HEK293 (cell line): Measurements from ENCODE around the gene SULT2A1.
A peak's percentile ranks its signal among the peaks of the same experiment; 100 is the strongest.
"Not testable (repeated sequence)": the region's sequence is repeated elsewhere in the genome, so short reads cannot be mapped to it uniquely, and the experiment has no call there.

ENCODE experiments used
- CTCF ChIA-PET: fragments of 350-600 bp; formaldehyde crosslinking; extraction: SDS; loops from one replicate; lab custom pipeline; 2021; ENCODE audit warnings: antibody characterized with exemption; lab: Yijun Ruan, JAX
- POLR2A ChIA-PET: fragments of 300-600 bp; formaldehyde crosslinking; extraction: SDS; loops from one replicate; lab custom pipeline; 2020; ENCODE audit warnings: antibody characterized with exemption, inconsistent platforms; lab: Yijun Ruan, JAX
- H3K27ac ChIP-seq: fragments of 200-500 bp; sonication (Bioruptor generic); 2 replicates; pipeline ENCODE4 v1.5.1; 2014; ENCODE audit warnings: low read depth, low read length, control low read depth, inconsistent platforms; ENCODE audit errors: extremely low read depth
- H3K36me3 ChIP-seq, 2 experiments: fragments of 200-500 bp in 1 of 2; sonication (Bioruptor generic) in 1 of 2; 1 replicate in 1 of 2; 2 replicates in 1 of 2; pipeline ENCODE4 v1.5.1; 2014 to 2017; ENCODE audit warnings: inconsistent platforms in 2 of 2, low read length in 2 of 2; ENCODE audit not compliant: control insufficient read depth in 2 of 2, insufficient read depth in 1 of 2
- H3K4me1 ChIP-seq: fragments of 200-500 bp; sonication (Bioruptor generic); 2 replicates; pipeline ENCODE4 v1.5.1; 2014; ENCODE audit warnings: mild to moderate bottlenecking, low read length, inconsistent platforms; ENCODE audit not compliant: control insufficient read depth, insufficient read depth
- H3K4me3 ChIP-seq: 2 replicates; pipeline ENCODE4 v1.5.1; 2011; ENCODE audit warnings: low read depth, mild to moderate bottlenecking, control low read depth, low read length, moderate library complexity
- H3K9me3 ChIP-seq: fragments of 200-500 bp; sonication (Bioruptor generic); 2 replicates; pipeline ENCODE4 v1.5.1; 2014; ENCODE audit warnings: low read depth, low read length, inconsistent platforms; ENCODE audit not compliant: control insufficient read depth, insufficient read depth
- BCL11A ChIP-seq: fragments of 450-650 bp; formaldehyde crosslinking; IDR thresholded peaks from 2 replicates; pipeline ENCODE4 v1.5.1; 2016; ENCODE audit warnings: low read depth, missing biosample characterization, missing genetic modification characterization
- FEZF1 ChIP-seq: fragments of 450-650 bp; formaldehyde crosslinking; IDR thresholded peaks from 2 replicates; pipeline ENCODE4 v1.5.1; 2016; ENCODE audit warnings: missing biosample characterization, missing genetic modification characterization
- GLIS1 ChIP-seq: fragments of 450-650 bp; formaldehyde crosslinking; IDR thresholded peaks from 2 replicates; pipeline ENCODE4 v1.5.1; 2016; ENCODE audit warnings: missing biosample characterization, missing genetic modification characterization
- GLIS2 ChIP-seq: fragments of 450-650 bp; formaldehyde crosslinking; IDR thresholded peaks from 2 replicates; pipeline ENCODE4 v1.5.1; 2016; ENCODE audit warnings: missing biosample characterization, missing genetic modification characterization
- SALL2 ChIP-seq: fragments of 450-650 bp; formaldehyde crosslinking; IDR thresholded peaks from 2 replicates; pipeline ENCODE4 v1.5.0; 2017; ENCODE audit warnings: missing biosample characterization, mild to moderate bottlenecking, missing genetic modification characterization, borderline replicate concordance
- SCRT2 ChIP-seq: fragments of 450-650 bp; formaldehyde crosslinking; IDR thresholded peaks from 2 replicates; pipeline ENCODE4 v1.5.1; 2016; ENCODE audit warnings: missing biosample characterization, missing genetic modification characterization
- TRIM28 ChIP-seq: IDR thresholded peaks from 2 replicates; pipeline ENCODE4 v1.6.1; 2011; ENCODE audit warnings: low read length, control low read depth, borderline replicate concordance
- ZBTB17 ChIP-seq: fragments of 450-650 bp; formaldehyde crosslinking; IDR thresholded peaks from 2 replicates; pipeline ENCODE4 v1.5.1; 2016; ENCODE audit warnings: missing biosample characterization, missing genetic modification characterization
- ZBTB48 ChIP-seq: fragments of 450-650 bp; formaldehyde crosslinking; IDR thresholded peaks from 2 replicates; pipeline ENCODE4 v1.5.1; 2016; ENCODE audit warnings: missing biosample characterization, missing genetic modification characterization
- ZNF335 ChIP-seq: fragments of 450-650 bp; formaldehyde crosslinking; conservative IDR thresholded peaks from 2 replicates; pipeline ENCODE4 v1.5.1; 2016; ENCODE audit warnings: missing biosample characterization, missing genetic modification characterization
- ZNF549 ChIP-seq: fragments of 450-650 bp; IDR thresholded peaks from 2 replicates; pipeline ENCODE4 v1.5.1; 2018; ENCODE audit warnings: missing biosample characterization, missing genetic modification characterization, mild to moderate bottlenecking, inconsistent platforms, moderate library complexity
- ZNF561 ChIP-seq: fragments of 450-650 bp; IDR thresholded peaks from 2 replicates; pipeline ENCODE4 v1.5.1; 2018; ENCODE audit warnings: missing biosample characterization, missing genetic modification characterization, borderline replicate concordance
- ZNF571 ChIP-seq: fragments of 450-650 bp; formaldehyde crosslinking; IDR thresholded peaks from 2 replicates; pipeline ENCODE4 v1.5.0; 2017; ENCODE audit warnings: missing biosample characterization, missing genetic modification characterization
- ZNF585B ChIP-seq: fragments of 450-650 bp; formaldehyde crosslinking; IDR thresholded peaks from 2 replicates; pipeline ENCODE4 v1.5.1; 2016; ENCODE audit warnings: missing biosample characterization, missing genetic modification characterization
- ZNF621 ChIP-seq: fragments of 450-650 bp; formaldehyde crosslinking; IDR thresholded peaks from 2 replicates; pipeline ENCODE4 v1.5.1; 2017; ENCODE audit warnings: missing biosample characterization, missing genetic modification characterization
- ZNF626 ChIP-seq: fragments of 450-650 bp; sonication (Bioruptor Pico); formaldehyde crosslinking; IDR thresholded peaks from 2 replicates; pipeline ENCODE4 v1.5.1; 2018; ENCODE audit warnings: missing biosample characterization, missing genetic modification characterization, inconsistent platforms
- ZNF791 ChIP-seq: fragments of 450-650 bp; formaldehyde crosslinking; IDR thresholded peaks from 2 replicates; pipeline ENCODE4 v1.5.1; 2016; ENCODE audit warnings: missing biosample characterization, missing genetic modification characterization
- TF ChIP-seq, protein P1 (sequence below): fragments of 450-650 bp; formaldehyde crosslinking; IDR thresholded peaks from 2 replicates; pipeline ENCODE4 v1.5.1; 2016; ENCODE audit warnings: missing biosample characterization, missing genetic modification characterization
- TF ChIP-seq, protein P2 (sequence below): fragments of 450-650 bp; formaldehyde crosslinking; IDR thresholded peaks from 2 replicates; pipeline ENCODE4 v1.5.1; 2016; ENCODE audit warnings: missing biosample characterization, missing genetic modification characterization
- TF ChIP-seq, protein P3 (sequence below): fragments of 450-650 bp; formaldehyde crosslinking; IDR thresholded peaks from 2 replicates; pipeline ENCODE4 v1.5.1; 2016; ENCODE audit warnings: missing biosample characterization, missing genetic modification characterization
- TF ChIP-seq, protein P4 (sequence below): fragments of 450-650 bp; formaldehyde crosslinking; IDR thresholded peaks from 2 replicates; pipeline ENCODE4 v1.5.0; 2017; ENCODE audit warnings: missing biosample characterization, missing genetic modification characterization, borderline replicate concordance
- TF ChIP-seq, protein P5 (sequence below): fragments of 450-650 bp; formaldehyde crosslinking; IDR thresholded peaks from 2 replicates; pipeline ENCODE4 v1.5.1; 2016; ENCODE audit warnings: missing biosample characterization, missing genetic modification characterization

The SULT2A1 gene, protein sequence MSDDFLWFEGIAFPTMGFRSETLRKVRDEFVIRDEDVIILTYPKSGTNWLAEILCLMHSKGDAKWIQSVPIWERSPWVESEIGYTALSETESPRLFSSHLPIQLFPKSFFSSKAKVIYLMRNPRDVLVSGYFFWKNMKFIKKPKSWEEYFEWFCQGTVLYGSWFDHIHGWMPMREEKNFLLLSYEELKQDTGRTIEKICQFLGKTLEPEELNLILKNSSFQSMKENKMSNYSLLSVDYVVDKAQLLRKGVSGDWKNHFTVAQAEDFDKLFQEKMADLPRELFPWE

DNA sequence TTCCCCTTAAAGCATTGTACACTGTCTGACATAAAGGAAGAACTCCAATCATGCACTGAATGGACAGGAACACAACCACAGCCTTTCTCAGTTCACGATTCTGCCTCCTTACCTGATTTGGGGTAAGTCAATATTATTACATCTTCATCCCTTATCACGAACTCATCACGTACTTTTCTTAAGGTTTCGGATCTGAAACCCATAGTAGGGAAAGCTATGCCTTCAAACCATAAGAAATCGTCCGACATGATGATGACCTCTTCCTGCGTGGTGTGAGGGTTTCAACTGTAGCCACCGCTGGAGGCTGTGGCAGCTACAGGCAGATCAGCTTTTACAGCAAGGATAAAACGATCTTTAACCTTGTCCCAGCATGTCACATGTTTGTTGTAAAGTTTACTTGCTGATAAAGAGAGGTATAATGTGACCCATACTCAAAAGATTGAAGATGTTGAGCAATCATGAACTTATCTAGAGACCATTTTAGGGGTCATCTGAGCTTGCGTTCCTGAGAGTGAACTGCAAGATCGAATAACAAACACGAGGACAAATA is at the start of gene SULT2A1:
TSS of gene SULT2A1 (minus strand) at position 306 of the 550 bp plus-strand sequence. CDS start at position 248, 58 bp downstream.
- Histone ChIP-seq H3K36me3 (no peaks in the 10 kb centered on the region), H3K4me1 (peaks cover 18% of the 10 kb centered on the region), H3K9me3 (no peaks in the 10 kb centered on the region), H3K4me3 (no peak within 1 kb of the TSS), H3K27ac (no peak within 1 kb of the TSS)
- POLR2A ChIA-PET = interaction anchor here (0.6 kb wide), 2 partner anchors 76 to 1273 kb away, joined by 3 to 11 read pairs; no protein-coding TSS in a partner anchor
- CTCF ChIA-PET = interaction anchor here (0.6 to 2.3 kb wide), 3 partner anchors 17 to 458 kb away, joined by 3 to 13 read pairs (median 5); no protein-coding TSS in a partner anchor
- TF ChIP-seq ZNF585B (tag by site-specific recombination) (no peak), BCL11A (no peak), ZBTB17 (tag by site-specific recombination) (peak; percentile 40), ZNF791 (tag by site-specific recombination) (no peak), ZNF626 (tag by site-specific recombination) (no peak), ZNF549 (tag by site-specific recombination) (no peak), SALL2 (no peak), ZNF335 (tag by site-specific recombination) (0 out of 2 replicates have a peak, but pooled peaks have one; percentile 27), FEZF1 (tag by site-specific recombination) (peak; percentile 46), ZBTB48 (tag by site-specific recombination) (peak; percentile 69), ZNF561 (no peak), ZNF571 (tag by site-specific recombination) (no peak), SCRT2 (tag by site-specific recombination) (0 out of 2 replicates have a peak, but pooled peaks have one; percentile 10), GLIS1 (tag by site-specific recombination) (0 out of 2 replicates have a peak, but pooled peaks have one; percentile 8), TRIM28 (0 out of 2 replicates have a peak, but pooled peaks have one; percentile 56), ZNF621 (tag by site-specific recombination) (no peak), GLIS2 (tag by site-specific recombination) (no peak)
- TF ChIP-seq, protein P1, sequence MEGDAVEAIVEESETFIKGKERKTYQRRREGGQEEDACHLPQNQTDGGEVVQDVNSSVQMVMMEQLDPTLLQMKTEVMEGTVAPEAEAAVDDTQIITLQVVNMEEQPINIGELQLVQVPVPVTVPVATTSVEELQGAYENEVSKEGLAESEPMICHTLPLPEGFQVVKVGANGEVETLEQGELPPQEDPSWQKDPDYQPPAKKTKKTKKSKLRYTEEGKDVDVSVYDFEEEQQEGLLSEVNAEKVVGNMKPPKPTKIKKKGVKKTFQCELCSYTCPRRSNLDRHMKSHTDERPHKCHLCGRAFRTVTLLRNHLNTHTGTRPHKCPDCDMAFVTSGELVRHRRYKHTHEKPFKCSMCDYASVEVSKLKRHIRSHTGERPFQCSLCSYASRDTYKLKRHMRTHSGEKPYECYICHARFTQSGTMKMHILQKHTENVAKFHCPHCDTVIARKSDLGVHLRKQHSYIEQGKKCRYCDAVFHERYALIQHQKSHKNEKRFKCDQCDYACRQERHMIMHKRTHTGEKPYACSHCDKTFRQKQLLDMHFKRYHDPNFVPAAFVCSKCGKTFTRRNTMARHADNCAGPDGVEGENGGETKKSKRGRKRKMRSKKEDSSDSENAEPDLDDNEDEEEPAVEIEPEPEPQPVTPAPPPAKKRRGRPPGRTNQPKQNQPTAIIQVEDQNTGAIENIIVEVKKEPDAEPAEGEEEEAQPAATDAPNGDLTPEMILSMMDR (tag by site-specific recombination) = no peak
- TF ChIP-seq, protein P2, sequence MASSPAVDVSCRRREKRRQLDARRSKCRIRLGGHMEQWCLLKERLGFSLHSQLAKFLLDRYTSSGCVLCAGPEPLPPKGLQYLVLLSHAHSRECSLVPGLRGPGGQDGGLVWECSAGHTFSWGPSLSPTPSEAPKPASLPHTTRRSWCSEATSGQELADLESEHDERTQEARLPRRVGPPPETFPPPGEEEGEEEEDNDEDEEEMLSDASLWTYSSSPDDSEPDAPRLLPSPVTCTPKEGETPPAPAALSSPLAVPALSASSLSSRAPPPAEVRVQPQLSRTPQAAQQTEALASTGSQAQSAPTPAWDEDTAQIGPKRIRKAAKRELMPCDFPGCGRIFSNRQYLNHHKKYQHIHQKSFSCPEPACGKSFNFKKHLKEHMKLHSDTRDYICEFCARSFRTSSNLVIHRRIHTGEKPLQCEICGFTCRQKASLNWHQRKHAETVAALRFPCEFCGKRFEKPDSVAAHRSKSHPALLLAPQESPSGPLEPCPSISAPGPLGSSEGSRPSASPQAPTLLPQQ (tag by site-specific recombination) = no peak
- TF ChIP-seq, protein P3, sequence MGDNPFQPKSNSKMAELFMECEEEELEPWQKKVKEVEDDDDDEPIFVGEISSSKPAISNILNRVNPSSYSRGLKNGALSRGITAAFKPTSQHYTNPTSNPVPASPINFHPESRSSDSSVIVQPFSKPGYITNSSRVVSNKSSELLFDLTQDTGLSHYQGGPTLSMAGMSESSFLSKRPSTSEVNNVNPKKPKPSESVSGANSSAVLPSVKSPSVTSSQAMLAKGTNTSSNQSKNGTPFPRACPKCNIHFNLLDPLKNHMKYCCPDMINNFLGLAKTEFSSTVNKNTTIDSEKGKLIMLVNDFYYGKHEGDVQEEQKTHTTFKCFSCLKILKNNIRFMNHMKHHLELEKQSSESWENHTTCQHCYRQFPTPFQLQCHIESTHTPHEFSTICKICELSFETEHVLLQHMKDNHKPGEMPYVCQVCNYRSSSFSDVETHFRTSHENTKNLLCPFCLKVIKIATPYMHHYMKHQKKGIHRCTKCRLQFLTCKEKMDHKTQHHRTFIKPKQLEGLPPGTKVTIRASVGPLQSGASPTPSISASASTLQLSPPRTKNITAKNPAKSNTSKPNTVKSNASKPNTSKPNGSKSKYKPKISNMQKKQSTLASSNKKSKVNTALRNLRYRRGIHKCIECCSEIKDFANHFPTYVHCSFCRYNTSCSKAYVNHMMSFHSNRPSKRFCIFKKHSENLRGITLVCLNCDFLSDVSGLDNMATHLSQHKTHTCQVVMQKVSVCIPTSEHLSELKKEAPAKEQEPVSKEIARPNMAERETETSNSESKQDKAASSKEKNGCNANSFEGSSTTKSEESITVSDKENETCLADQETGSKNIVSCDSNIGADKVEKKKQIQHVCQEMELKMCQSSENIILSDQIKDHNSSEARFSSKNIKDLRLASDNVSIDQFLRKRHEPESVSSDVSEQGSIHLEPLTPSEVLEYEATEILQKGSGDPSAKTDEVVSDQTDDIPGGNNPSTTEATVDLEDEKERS = no peak
- TF ChIP-seq, protein P4, sequence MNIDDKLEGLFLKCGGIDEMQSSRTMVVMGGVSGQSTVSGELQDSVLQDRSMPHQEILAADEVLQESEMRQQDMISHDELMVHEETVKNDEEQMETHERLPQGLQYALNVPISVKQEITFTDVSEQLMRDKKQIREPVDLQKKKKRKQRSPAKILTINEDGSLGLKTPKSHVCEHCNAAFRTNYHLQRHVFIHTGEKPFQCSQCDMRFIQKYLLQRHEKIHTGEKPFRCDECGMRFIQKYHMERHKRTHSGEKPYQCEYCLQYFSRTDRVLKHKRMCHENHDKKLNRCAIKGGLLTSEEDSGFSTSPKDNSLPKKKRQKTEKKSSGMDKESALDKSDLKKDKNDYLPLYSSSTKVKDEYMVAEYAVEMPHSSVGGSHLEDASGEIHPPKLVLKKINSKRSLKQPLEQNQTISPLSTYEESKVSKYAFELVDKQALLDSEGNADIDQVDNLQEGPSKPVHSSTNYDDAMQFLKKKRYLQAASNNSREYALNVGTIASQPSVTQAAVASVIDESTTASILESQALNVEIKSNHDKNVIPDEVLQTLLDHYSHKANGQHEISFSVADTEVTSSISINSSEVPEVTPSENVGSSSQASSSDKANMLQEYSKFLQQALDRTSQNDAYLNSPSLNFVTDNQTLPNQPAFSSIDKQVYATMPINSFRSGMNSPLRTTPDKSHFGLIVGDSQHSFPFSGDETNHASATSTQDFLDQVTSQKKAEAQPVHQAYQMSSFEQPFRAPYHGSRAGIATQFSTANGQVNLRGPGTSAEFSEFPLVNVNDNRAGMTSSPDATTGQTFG (tag by site-specific recombination) = no peak
- TF ChIP-seq, protein P5, sequence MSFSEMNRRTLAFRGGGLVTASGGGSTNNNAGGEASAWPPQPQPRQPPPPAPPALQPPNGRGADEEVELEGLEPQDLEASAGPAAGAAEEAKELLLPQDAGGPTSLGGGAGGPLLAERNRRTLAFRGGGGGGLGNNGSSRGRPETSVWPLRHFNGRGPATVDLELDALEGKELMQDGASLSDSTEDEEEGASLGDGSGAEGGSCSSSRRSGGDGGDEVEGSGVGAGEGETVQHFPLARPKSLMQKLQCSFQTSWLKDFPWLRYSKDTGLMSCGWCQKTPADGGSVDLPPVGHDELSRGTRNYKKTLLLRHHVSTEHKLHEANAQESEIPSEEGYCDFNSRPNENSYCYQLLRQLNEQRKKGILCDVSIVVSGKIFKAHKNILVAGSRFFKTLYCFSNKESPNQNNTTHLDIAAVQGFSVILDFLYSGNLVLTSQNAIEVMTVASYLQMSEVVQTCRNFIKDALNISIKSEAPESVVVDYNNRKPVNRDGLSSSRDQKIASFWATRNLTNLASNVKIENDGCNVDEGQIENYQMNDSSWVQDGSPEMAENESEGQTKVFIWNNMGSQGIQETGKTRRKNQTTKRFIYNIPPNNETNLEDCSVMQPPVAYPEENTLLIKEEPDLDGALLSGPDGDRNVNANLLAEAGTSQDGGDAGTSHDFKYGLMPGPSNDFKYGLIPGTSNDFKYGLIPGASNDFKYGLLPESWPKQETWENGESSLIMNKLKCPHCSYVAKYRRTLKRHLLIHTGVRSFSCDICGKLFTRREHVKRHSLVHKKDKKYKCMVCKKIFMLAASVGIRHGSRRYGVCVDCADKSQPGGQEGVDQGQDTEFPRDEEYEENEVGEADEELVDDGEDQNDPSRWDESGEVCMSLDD = no peak

DNA sequence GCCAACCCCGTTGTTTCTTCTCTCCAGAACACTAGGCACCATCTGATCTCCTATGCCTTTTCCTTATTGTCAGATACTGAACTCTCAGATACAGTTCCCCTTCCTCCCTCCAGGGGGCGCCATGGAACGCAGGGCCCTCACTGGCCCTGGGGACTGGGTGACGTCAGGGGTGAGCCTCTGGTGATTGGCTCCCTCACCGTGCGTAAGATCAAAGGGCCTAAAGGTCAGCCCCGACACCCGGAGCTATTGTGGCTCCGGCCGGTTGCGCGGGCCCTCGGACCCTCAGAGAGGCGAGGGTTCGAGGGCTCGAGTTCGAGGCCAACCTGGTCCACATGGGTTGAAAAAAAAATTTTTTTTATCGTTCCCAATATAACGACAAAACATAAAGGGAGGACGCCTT is 42.5 kb upstream of the SULT2A1 start:
- H3K4me3 ChIP-seq, H3K36me3 ChIP-seq, H3K27ac ChIP-seq, CTCF ChIA-PET, H3K9me3 ChIP-seq, POLR2A ChIA-PET, H3K4me1 ChIP-seq: not testable (repeated sequence)
